ENCODE data around the gene UBE2O.

DNA sequence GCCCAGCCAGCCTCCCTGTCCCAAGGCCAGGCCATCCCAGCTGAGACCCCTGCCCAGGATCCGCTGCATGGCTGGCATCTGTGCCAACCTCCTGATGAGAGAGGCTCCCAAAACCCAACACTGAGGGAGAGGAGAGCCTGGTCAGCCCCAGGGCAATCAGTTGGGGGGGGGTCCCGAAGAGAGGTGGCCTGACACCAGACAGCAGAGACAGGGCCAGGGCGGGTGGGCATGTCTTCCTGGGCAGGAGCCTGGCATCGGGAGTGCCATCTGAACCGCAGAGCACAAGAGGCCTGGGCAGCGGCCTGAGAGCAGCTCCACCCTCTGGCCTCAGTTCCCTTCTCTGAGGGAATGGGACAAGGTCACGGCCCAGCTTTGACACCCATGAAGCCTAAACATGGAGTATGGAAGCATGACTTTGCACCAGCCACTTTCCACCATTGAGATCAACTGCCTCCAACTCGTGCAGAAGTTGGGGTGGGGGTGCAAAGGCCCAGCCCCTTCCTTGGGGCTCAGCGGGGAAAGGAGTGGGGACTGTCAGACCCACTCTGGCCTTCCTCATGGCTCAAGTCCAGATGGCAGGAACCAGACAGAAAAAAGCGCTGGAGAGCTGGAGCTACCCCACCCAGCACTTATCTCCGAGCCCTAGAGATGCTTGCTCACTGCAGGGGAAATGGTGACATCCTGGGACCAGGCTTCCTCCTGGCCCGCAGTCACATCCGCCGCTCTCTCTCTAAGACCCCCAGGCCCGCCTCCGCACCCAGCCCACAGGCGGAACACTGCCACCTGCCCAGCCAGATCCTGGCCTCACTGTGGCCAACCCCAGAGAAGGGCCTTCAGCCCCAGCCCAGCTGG is 38.5 kb upstream of the UBE2O start:
- TF ChIP-seq, protein P1, sequence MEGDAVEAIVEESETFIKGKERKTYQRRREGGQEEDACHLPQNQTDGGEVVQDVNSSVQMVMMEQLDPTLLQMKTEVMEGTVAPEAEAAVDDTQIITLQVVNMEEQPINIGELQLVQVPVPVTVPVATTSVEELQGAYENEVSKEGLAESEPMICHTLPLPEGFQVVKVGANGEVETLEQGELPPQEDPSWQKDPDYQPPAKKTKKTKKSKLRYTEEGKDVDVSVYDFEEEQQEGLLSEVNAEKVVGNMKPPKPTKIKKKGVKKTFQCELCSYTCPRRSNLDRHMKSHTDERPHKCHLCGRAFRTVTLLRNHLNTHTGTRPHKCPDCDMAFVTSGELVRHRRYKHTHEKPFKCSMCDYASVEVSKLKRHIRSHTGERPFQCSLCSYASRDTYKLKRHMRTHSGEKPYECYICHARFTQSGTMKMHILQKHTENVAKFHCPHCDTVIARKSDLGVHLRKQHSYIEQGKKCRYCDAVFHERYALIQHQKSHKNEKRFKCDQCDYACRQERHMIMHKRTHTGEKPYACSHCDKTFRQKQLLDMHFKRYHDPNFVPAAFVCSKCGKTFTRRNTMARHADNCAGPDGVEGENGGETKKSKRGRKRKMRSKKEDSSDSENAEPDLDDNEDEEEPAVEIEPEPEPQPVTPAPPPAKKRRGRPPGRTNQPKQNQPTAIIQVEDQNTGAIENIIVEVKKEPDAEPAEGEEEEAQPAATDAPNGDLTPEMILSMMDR (IDR thresholded peaks at IDR 0.05; ENCODE audit: low read depth, low read length, missing input control), result no peak
- TF ChIP-seq, protein P2, sequence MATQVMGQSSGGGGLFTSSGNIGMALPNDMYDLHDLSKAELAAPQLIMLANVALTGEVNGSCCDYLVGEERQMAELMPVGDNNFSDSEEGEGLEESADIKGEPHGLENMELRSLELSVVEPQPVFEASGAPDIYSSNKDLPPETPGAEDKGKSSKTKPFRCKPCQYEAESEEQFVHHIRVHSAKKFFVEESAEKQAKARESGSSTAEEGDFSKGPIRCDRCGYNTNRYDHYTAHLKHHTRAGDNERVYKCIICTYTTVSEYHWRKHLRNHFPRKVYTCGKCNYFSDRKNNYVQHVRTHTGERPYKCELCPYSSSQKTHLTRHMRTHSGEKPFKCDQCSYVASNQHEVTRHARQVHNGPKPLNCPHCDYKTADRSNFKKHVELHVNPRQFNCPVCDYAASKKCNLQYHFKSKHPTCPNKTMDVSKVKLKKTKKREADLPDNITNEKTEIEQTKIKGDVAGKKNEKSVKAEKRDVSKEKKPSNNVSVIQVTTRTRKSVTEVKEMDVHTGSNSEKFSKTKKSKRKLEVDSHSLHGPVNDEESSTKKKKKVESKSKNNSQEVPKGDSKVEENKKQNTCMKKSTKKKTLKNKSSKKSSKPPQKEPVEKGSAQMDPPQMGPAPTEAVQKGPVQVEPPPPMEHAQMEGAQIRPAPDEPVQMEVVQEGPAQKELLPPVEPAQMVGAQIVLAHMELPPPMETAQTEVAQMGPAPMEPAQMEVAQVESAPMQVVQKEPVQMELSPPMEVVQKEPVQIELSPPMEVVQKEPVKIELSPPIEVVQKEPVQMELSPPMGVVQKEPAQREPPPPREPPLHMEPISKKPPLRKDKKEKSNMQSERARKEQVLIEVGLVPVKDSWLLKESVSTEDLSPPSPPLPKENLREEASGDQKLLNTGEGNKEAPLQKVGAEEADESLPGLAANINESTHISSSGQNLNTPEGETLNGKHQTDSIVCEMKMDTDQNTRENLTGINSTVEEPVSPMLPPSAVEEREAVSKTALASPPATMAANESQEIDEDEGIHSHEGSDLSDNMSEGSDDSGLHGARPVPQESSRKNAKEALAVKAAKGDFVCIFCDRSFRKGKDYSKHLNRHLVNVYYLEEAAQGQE (IDR thresholded peaks at IDR 0.05), result no peak
- TF ChIP-seq SP1 (IDR thresholded peaks at IDR 0.05), result no peak
- no peak for TF ChIP-seq TAF1 (conservative IDR thresholded peaks at IDR 0.05)
- no peak for TF ChIP-seq YY1 (IDR thresholded peaks at IDR 0.05)
- TF ChIP-seq FOXA1 (IDR thresholded peaks at IDR 0.05), result no peak
- TF ChIP-seq HNF4A (conservative IDR thresholded peaks at IDR 0.05), result no peak
- TF ChIP-seq, protein P3, sequence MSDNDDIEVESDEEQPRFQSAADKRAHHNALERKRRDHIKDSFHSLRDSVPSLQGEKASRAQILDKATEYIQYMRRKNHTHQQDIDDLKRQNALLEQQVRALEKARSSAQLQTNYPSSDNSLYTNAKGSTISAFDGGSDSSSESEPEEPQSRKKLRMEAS (IDR thresholded peaks at IDR 0.05), result no peak
- TF ChIP-seq RAD21 (IDR thresholded peaks at IDR 0.05), result no peak

Measured in liver (tissue), 3 donors.